Stimulated activated CD8-positive, alpha-beta memory T cell treated with anti-CD3 and anti-CD28 coated beads, Interleukin-15, amount 100 ng/mL, for 4 hours (primary cell): ENCODE measurements around the gene DES.

Experiments used
- DNase-seq, 2 donors: peaks; one replicate each; pipeline ENCODE4 v3.0.0-alpha.2; 2020; ENCODE audit warnings: low read depth in 2 of 2

DES gene

DNA sequence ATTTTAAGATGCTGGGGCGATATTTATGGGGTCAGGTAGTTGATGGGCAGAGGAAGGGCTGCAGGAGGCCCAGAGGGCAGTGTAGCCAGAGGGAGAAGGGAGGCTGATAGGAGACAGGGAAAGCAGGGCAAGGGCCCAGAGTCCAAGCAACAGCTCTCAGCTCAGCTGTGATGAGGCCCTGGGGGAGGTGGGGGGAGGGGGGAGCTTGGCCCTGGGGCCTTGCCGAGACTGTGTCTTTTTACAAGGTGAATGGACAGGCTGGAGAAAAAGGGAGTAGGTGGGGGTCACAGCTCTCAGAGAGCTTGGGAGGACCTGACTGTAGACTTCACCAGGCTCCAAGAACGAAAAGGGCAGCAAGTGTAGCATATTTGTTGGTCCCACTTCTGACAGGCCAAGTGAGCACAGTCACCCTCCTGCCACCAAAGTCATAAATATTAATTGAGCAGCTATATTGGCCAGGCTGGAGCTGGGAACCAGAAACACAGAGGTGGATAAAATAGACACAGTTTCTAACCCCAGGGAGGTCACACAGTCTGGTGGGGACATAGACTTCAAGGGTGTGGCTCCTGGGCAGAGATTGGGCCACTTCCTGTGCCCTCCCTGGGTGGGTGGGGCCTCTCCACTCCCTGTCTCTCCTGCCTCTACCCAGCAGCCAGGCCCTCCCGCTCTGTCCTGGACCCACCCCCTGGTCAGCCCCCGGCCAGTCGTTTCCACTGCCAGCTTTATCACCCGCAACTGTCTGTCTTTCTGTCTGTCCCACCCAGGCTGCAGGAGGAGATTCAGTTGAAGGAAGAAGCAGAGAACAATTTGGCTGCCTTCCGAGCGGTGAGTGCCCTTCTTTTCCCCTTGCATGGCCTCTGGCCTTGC lies 1.4 kb downstream of the DES start:
- no peak for DNase-seq

DNA sequence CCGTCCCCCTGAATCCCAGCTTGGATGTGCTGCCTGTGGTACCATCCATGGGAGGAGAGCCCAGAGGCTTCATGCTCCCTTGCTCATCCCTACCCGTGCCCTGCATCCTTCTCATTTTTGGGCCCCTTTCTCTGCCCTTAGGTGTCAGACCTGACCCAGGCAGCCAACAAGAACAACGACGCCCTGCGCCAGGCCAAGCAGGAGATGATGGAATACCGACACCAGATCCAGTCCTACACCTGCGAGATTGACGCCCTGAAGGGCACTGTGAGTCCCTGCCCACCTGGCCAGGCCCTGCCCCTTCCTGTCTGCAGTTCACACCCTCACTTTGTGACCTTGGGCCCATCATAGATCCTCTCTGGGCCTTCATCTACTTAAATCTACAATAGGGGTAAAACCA lies 2.5 kb downstream of the DES start:
- DNase-seq, result no peak

DNA sequence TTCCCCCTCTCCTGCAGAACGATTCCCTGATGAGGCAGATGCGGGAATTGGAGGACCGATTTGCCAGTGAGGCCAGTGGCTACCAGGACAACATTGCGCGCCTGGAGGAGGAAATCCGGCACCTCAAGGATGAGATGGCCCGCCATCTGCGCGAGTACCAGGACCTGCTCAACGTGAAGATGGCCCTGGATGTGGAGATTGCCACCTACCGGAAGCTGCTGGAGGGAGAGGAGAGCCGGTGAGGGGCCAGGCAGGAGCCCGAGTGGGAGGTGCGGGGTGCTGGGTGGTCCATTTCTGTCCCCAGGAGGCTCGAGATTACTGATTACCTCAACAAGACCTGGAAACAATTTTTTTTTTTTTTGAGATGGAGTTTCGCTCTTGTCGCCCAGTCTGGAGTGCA lies 3.1 kb downstream of the DES start:
- no peak for DNase-seq

DNA sequence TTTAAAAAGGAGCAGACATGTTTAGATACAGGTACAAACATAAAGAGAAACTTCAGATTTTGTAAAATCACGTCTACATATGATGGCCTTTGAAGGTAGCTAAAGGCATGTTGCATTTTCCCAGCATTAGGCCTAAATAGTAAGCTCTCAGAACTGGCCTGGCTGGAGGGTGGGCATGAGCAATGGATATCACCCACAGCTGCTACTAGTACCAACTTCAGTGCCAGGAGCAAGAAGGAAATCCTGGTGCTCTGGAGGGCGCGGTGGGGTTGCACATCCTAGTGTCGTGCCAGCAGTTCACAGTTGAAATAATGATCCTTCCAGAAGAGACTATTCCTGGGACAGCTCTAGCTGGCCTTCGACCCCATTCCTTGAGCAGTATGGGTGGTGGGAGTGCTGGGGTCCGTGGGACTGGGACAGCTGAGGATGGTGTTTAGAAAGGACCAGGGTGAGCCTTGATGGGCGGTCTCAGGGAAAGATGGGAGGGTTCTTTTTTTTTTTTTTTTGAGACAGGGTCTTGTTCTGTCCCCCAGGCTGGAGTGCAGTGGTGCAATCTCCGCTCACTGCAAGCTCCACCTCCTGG lies 4.9 kb downstream of the DES start:
- DNase-seq, result no peak

DNA sequence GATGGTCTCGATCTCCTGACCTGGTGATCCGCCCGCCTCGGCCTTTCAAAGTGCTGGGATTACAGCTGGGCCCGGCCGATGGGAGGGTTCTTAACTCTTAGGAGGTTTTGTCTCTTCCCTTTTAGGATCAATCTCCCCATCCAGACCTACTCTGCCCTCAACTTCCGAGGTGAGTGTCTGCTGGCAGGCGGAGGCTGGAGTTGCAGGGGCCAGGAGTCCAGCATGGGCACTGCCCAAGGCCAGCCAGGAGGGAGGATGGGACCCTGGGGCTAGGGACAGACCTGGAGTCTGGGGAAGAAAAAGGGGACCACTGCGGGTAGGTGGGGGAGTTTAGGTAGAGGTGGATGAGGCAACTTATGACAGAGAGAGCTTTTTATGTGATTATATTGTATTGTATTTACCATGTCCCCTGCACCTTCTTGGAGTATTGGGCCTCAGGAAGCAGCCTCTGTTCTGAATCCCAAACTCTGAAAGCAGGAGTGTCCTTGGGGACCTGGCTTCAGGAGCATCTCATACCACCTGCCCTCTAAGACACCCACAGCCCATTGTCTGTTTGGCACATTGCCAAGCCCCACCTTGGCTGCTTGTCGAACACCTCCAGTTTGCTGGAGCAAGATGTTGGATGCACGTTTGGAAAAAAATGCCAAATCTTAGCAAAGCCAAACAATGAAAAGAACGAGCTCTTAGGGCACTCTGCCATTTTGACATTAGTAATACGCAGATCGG lies 5.6 kb downstream of the DES start:
- no peak for DNase-seq

DNA sequence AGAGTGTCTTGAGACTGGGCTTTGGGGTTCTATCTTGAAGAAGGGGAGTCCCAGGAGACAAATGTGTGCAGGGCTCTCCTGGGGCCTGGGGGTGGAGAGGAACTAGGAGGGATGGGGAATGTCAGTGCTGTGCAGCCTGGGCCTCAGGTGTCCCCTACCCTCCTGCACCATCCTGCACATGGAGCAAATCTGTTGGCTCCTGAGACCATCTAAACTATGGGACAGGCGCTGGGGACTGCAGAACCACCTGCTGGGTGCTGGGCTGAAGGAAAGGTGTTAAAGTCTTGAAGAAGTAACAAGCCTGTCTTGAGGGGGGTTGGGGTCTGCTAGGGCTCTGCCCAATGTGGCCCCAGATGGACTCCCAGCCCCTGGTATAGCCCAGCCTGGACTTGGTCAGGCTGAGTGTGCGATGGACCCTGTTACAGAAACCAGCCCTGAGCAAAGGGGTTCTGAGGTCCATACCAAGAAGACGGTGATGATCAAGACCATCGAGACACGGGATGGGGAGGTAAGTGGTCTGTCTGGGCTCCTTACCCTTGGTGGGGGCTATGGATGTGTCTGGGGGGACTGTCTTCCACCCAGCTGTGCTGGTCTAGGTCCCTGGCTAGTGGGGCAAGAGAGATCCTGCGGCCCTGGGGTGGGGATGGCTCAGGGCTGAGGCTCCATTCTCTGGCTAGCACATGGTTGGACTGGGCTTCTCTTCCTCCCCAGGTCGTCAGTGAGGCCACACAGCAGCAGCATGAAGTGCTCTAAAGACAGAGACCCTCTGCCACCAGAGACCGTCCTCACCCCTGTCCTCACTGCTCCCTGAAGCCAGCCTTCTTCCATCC lies 7.3 kb downstream of the DES start:
- no peak for DNase-seq

DNA sequence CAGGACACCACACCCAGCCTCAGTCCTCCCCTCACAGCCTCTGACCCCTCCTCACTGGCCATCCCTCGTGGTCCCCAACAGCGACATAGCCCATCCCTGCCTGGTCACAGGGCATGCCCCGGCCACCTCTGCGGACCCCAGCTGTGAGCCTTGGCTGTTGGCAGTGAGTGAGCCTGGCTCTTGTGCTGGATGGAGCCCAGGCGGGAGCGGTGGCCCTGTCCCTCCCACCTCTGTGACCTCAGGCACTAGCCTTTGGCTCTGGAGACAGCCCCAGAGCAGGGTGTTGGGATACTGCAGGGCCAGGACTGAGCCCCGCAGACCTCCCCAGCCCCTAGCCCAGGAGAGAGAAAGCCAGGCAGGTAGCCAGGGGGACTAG lies 7.9 kb downstream of the DES start:
- DNase-seq, result no peak

DNA sequence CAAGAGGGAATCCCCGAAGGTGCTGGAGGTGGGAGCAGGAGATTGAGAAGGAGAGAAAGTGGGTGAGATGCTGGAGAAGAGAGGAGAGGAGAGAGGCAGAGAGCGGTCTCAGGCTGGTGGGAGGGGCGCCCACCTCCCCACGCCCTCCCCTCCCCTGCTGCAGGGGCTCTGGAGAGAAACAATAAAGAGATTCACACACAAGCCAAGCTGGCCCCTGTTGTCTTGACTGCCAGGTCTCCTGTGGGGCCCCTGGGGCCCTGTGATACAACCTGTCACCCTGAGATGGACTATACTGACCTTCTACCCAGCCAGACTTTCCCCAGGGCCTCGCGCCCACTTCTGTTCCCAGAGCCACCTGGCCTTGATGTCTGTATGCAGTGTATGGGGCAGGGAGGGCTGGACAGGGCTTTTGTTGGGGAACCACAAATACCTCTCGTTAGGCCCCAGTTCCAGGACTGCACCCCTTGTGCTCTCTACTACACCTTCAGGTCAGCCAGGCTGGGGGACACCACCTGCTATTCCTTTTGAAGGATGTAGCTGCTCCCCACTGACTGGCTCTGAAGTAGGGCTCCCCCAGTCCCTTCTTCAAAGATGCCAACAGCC lies 8.5 kb downstream of the DES start:
- DNase-seq, result no peak

DNA sequence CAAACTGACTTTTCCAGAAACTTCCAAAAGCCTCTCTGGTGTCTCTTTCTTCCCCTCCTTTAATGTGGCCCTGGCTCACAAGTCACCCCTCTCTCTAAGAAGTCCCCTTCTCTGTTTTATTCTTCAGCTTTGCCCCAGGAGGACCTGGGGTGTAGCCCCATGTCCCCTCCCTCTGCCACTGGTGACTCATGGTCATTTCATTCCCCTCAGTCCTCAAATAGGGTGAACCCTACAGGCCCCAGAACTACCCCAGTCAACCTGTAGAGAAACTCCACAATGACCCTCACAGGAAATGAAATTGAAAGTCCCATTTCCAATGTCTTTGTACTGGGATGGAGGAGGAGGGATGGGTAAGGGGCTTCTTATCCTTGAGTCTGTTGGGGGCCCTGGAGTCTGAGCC lies 10.3 kb downstream of the DES start:
- no peak for DNase-seq

DNA sequence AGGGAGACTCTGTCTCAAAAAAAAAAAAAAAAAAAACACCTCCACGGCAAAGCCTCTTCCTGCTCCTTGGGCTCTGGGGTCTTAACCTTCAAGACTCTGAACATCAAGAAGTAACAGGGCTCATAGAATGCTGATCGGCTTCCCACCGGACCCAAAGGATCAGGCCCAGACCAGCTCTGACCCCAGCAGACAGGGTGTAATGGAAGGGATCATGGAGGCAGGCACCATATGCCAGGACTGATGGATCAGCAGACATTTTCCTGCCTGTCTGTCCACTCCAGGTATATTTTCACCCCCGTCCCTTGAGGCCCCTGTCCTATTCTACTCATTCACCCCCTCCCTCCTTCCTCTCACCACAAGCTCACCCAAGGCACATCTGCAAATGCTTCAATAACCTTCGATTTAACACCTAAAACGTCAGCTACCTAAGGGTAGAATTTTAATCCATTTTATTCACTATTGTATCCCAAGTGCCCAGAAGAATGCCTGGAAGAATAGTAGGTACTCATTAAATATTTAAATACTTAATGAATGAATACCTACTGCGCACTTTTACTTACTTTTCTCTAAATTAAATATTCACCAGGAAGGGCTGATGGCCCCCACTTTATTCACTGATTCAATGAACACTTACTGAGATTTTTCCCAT lies 11.9 kb downstream of the DES start:
- no peak for DNase-seq

DNA sequence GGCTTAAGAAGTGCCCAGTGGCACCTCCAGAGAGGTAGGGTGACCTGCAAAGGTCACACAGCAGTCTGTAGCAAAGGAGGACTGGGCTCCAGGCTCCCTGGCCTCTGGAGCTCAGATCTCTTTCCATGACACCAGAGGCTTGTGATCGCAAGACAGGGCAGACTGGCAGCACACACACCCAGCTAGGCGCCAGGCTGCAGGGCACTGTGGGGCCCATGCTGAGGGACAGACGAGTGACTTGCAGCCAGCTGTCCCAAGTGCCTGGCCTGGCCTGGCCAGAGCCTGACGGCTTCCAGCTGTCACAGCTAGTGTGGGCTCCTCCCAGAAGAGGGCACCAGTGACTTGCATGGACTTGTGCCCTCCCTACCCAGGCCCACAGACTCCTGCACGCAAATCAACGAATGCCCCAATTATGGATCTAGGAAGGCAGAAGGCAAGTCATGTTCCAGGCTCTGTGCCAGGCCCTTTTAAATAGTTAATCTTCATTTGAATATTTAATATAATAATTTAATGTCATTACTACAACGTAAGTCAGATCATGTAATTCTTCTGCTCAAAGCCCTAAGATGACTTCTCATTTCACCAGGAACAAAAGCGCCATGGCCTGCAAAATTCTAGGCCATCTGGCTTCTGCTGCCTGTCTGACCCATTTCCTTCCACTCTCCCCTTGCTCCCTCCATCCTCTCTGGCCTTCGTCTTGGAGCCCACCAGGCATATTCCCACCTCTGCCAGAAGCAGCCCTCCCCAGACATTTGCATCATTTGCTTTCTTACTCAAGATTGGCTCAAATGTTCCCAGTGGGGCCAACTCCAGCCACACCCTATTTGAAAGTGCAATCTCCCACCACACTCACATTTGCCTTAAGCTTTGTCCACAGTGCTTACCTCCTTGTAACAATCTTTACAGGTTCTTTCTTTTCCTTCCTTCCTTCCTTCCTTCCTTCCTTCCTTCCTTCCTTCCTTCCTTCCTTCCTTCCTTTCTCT lies 12.7 kb downstream of the DES start:
- no peak for DNase-seq

DNA sequence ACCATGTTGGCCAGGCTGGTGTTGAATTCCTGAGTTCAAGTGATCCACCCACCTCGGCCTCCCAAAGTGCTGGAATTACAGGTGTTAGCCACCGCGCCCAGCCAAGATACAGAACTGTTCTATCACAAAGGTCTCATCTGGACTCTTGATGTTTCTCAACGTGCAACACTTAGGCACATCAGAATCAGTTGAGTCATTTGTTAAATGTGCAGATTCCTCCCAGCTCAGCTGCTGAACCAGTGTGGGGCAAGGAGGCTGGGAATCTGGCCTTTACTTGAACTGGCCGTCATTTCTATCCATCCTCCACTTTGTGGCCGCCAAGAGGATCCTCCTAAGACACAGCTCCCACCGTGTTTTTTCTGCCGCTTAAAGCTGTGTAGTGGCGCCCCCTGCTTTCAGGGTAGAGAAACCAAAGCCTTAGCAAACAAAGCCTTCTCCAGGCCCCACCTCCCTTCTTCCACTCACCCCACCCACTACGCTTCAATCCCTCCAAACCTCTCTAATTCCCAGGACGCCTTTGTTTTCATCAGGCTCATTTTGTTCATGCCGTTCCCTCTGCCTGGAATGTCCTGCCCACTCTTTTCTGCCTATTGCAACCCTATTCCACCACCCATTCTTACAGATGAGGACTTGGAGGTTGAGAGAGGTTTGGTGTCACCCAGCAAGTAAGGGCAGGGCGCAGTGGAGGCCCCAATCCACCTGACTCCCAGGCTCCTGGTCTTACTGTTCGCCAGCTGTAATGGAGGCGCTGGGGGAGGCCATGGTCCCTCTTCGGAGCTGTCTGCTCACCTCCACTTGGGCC lies 15.7 kb downstream of the DES start:
- DNase-seq, result no peak

DNA sequence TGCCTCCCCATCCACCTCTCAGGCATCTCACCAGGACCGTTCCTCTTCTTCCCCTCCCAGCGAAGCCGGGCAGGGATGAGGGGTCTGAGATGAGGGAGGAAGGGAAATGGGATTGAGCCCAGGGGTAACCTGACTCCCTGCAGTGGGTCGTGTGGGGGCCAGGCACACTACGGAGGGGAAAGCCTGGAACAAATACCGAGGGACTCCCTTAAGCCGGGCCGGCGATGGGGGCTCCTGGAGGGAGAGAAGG lies 16.2 kb downstream of the DES start:
- DNase-seq, result no peak

DNA sequence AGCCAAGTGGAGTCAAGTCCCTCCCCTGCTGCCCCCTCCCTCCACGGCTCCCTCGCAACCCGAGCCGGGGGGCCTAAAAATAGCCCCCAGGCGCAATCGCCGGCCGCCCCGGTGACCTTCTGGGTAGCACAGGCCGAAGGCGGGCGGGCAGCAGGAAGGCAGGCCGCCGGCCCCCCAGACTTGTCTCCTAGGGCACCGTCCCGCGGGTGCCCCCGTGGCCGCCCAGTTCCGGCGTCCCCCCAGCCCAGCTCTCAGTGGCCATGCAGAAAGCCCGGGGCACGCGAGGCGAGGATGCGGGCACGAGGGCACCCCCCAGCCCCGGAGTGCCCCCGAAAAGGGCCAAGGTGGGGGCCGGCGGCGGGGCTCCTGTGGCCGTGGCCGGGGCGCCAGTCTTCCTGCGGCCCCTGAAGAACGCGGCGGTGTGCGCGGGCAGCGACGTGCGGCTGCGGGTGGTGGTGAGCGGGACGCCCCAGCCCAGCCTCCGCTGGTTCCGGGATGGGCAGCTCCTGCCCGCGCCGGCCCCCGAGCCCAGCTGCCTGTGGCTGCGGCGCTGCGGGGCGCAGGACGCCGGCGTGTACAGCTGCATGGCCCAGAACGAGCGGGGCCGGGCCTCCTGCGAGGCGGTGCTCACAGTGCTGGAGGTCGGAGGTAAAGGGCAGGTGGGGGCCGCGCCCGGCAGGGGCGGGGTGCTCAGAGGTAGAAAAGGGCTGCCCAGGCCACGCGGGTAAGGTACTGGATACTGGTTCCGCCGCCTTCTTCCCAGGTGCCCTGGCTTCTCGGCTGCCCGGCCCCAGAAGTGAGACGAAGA lies 16.7 kb downstream of the DES start, which contains the start of gene SPEG:
TSS of gene SPEG (plus strand) at position 126 of the 808 bp plus-strand sequence. CDS start at position 261, 135 bp downstream.
- no peak for DNase-seq

DNA sequence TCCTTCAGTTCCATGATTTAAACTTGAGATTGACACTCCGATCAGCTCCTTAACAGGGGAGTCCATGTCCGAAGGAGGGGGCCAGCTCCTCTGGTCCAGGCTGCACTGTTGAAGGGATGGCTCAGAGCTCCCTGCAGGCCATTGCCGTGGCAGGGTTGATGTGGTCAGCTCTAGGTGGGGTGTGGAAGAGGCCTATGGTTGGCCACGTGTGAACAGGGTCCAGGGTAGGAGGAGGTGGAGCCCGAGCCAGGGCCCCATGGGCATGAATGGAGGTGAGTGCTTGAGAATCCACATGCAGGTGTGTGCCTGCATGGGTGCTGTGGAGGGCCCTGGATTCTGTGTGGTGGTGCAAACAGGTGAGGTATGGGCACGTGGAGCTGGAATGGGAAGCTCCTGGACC lies 17.5 kb downstream of the DES start:
- DNase-seq, result no peak

DNA sequence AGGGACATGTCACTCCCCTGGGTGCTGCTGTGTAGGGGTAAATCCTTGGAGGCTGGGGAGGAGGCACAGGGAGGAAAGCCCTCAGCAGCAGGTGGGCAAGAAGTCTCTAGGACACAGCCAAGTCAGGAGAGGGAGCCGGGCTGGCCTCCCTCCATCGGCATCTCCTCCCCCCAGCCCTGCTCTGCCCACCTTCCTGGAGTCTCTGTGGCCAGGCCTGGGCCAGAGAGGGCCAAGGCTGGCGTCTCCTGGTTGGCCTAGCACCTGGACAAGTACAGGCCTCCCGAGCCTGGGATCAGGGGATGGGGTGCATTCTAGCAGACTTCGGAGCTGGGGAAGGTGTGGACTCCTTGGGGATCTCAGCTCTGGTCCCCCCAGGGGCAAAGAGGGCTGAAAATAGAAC lies 18.3 kb downstream of the DES start:
- no peak for DNase-seq

DNA sequence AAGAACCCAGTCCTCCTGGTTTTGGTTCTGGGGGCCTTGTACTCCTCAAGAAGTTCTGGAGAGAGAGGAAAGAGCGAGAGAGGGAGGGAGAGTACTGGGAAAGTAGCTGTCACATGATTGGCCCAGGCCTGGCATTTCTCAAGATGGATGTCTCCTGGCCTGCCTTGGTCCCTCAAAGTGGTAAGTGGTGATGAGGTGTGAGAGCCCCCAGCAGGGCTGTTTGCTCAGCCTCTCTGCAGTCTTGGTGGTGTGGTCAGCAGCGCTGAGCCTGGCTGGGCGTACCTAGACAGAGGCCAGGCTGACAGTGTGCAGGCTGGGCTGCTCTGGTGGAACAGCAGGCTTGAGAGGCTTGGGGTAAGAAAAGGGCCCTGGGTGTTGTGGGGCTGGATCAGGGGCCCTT lies 19.0 kb downstream of the DES start:
- DNase-seq, result no peak

DNA sequence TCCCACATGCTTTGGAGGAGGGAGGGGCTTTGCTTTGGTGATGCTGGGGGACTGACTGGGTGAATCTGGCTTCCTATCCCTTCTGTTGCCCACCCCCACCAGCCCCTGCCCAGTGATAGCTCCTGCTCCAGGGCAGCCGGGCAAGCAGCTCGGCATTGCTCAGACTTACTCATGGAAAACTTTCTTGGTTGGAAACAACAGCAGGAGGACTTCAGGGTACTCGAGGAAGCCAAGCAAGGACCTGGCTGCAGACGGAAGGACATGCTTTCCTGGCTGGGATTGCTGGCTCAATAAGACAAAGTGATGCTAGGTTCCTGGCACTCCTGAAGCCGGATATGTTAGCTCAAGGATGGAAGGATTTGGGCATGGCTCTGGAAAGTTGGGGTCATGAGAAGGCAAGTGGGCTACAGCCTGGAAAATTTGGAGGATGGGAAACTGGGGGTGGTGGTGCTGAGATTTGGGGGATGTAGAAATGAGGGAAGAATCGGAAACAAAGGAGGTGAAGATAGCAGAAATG lies 19.6 kb downstream of the DES start:
- DNase-seq, result no peak
